Head of caudate nucleus (tissue), 42 donors: ENCODE data around the gene JMJD7.
A peak's percentile ranks its signal among the peaks of the same experiment; 100 is the strongest.

Experiments
- DNase-seq, 42 donors: peaks; one replicate each; pipeline versions ENCODE4 v3.0.0 to v3.0.0-alpha.2; 2020 to 2021; ENCODE audit warnings: mixed read lengths in 7 of 42
- intact Hi-C: fragments of 100-400 bp; cut with DNase I; formaldehyde crosslinking; loops from one replicate; pipeline ENCODE4 v1.15.0; 2022

The JMJD7 gene

GRCh38 chr15:41798607-41799487 lies 29.0 kb upstream of the JMJD7 start:
- DNase-seq, result no peak

GRCh38 chr15:41799488-41799805 lies 28.4 kb upstream of the JMJD7 start:
- DNase-seq, result no peak
- intact Hi-C loops, result no loop called here

More at GRCh38 chr15:41798607-41799487, 29.0 kb upstream of the JMJD7 start:
- intact Hi-C loops, result no loop called here

GRCh38 chr15:41801185-41801584 lies 26.7 kb upstream of the JMJD7 start:
- intact Hi-C loops, result no loop called here
- DNase-seq, result no peak

GRCh38 chr15:41801850-41802455 lies 25.9 kb upstream of the JMJD7 start:
- DNase-seq, result no peak
- intact Hi-C loops, result no loop called here

- no peak for DNase-seq
- intact Hi-C loops, result no loop called here
Measured at GRCh38 chr15:41804361-41804760, 23.5 kb upstream of the JMJD7 start.

GRCh38 chr15:41804916-41805666 lies 22.8 kb upstream of the JMJD7 start:
- DNase-seq, result no peak

GRCh38 chr15:41805711-41806110 lies 22.2 kb upstream of the JMJD7 start:
- DNase-seq, result no peak
- intact Hi-C loops, result no loop called here

More at GRCh38 chr15:41804916-41805666, 22.8 kb upstream of the JMJD7 start:
- intact Hi-C loops, result no loop called here

GRCh38 chr15:41806291-41807181 lies 21.4 kb upstream of the JMJD7 start:
- intact Hi-C loops, result no loop called here
- DNase-seq, result no peak

GRCh38 chr15:41809121-41809520 lies 18.8 kb upstream of the JMJD7 start:
- DNase-seq, result no peak
- intact Hi-C loops, result no loop called here

- intact Hi-C loops, result loop anchor here (5.0 kb wide), 2 partner anchors 37 to 247 kb away; partner anchors contain the start of gene MAPKBP1
- DNase-seq, result no peak
Measured at GRCh38 chr15:41809526-41810220, 18.2 kb upstream of the JMJD7 start.

GRCh38 chr15:41810651-41811431 lies 17.1 kb upstream of the JMJD7 start:
- intact Hi-C loops, result loop anchor here (5.0 kb wide), 2 partner anchors 39 to 249 kb away; partner anchors contain the start of gene MAPKBP1
- no peak for DNase-seq

- intact Hi-C loops, result loop anchor here (5.0 kb wide), 2 partner anchors 39 to 249 kb away; partner anchors contain the start of gene MAPKBP1
- peak; percentile 76 to 97 (median 92) for DNase-seq
Measured at GRCh38 chr15:41811432-41812195, 16.3 kb upstream of the JMJD7 start.

GRCh38 chr15:41812820-41813375 lies 15.0 kb upstream of the JMJD7 start:
- no peak for DNase-seq
- intact Hi-C loops, result loop anchor here (5.0 kb wide), 2 partner anchors 41 to 251 kb away; partner anchors contain the start of gene MAPKBP1

GRCh38 chr15:41813426-41813825 lies 14.5 kb upstream of the JMJD7 start:
- no peak for DNase-seq

GRCh38 chr15:41814534-41814933 lies 13.4 kb upstream of the JMJD7 start:
- intact Hi-C loops, result loop anchor here (5.0 kb wide), 2 partner anchors 42 to 252 kb away; partner anchors contain the start of gene MAPKBP1
- no peak for DNase-seq

More at GRCh38 chr15:41813426-41813825, 14.5 kb upstream of the JMJD7 start:
- intact Hi-C loops, result loop anchor here (5.0 kb wide), 2 partner anchors 41 to 251 kb away; partner anchors contain the start of gene MAPKBP1

- DNase-seq, result no peak
- intact Hi-C loops, result no loop called here
Measured at GRCh38 chr15:41816788-41817187, 11.1 kb upstream of the JMJD7 start.
